Mammary epithelial cell (primary cell): Measurements from ENCODE around the gene XNDC1N.

Source experiments
- EZH2 ChIP-seq: IDR thresholded peaks from 2 replicates; pipeline ENCODE4 v1.6.1; 2012; ENCODE audit warnings: low read length, inconsistent platforms, borderline replicate concordance
- TF ChIP-seq, protein P1 (sequence below), 2 donors: IDR thresholded peaks in 1 of 2; conservative IDR thresholded peaks in 1 of 2; 2 replicates each; pipeline ENCODE4 v1.5.1; 2011 to 2012; ENCODE audit warnings: inconsistent platforms in 2 of 2, low read length in 2 of 2, mild to moderate bottlenecking in 2 of 2, control low read depth in 1 of 2, low read depth in 1 of 2; ENCODE audit not compliant: insufficient read depth in 1 of 2; ENCODE audit errors: extremely low read depth in 1 of 2

DNA sequence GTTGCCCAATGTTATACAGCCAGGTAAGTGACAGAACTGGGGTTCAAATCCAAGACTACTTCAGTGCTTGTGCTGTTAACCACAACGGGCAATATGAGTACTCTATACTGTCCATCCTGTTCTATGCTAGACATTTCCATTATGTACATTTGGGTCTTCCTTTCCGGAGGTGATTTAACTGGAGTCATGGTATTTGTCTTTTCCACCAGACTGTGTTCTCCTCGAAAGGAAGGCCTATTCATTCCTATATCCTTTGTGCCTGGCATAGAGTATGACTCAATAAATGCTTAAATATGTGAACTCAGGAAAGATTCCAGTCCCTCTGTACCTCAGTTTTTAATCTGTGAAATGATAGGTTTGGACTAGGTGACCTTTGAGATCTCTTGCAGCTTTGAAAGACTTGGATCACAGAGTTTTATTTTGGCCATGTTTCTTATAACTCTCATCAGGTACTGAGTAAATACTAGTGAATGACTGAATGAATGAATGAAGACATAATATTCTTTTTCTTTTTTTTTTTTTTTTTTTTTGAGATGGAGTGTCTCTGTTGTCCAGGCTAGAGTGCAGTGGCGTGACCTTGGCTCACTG is 7.0 kb upstream of the XNDC1N start:
- TF ChIP-seq, protein P1, sequence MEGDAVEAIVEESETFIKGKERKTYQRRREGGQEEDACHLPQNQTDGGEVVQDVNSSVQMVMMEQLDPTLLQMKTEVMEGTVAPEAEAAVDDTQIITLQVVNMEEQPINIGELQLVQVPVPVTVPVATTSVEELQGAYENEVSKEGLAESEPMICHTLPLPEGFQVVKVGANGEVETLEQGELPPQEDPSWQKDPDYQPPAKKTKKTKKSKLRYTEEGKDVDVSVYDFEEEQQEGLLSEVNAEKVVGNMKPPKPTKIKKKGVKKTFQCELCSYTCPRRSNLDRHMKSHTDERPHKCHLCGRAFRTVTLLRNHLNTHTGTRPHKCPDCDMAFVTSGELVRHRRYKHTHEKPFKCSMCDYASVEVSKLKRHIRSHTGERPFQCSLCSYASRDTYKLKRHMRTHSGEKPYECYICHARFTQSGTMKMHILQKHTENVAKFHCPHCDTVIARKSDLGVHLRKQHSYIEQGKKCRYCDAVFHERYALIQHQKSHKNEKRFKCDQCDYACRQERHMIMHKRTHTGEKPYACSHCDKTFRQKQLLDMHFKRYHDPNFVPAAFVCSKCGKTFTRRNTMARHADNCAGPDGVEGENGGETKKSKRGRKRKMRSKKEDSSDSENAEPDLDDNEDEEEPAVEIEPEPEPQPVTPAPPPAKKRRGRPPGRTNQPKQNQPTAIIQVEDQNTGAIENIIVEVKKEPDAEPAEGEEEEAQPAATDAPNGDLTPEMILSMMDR (conservative IDR thresholded peaks at IDR 0.05 in 1 of 2, IDR thresholded peaks at IDR 0.05 in 1 of 2; ENCODE audit: extremely low read depth in 1 of 2, insufficient read depth in 1 of 2, low read depth in 1 of 2, low read length in 2 of 2): no peak
- no peak for TF ChIP-seq EZH2
